Uterus (tissue), 4 donors: ENCODE measurements around the gene LAMB4. TPM values are rescaled to one million over a fixed set of nuclear protein-coding genes. Genes with fewer than 3 reads are reported as not detected.

Source experiments
- DNase-seq, 2 donors: peaks; one replicate each; pipeline ENCODE4 v3.0.0-alpha.2; 2019 to 2020
- H3K27ac ChIP-seq, 2 donors: fragments of 200-600 bp; sonication (generic); 1 replicate in 1 of 2; 2 replicates in 1 of 2; pipeline ENCODE4 v1.5.1; 2016 to 2018
- H3K27me3 ChIP-seq, 2 donors: fragments of 200-600 bp; sonication (generic); one replicate each; pipeline ENCODE4 v1.5.1; 2018 to 2019; ENCODE audit warnings: control low read depth in 1 of 2
- H3K36me3 ChIP-seq, 2 donors: fragments of 200-600 bp; sonication (generic); one replicate each; pipeline ENCODE4 v1.5.1; 2019; ENCODE audit warnings: control low read depth in 1 of 2
- H3K4me1 ChIP-seq, 2 donors: fragments of 200-600 bp; sonication (generic); one replicate each; pipeline ENCODE4 v1.5.1; 2018 to 2019; ENCODE audit warnings: control low read depth in 1 of 2
- H3K4me3 ChIP-seq, 2 donors: fragments of 200-600 bp; sonication (generic); 1 replicate in 1 of 2; 2 replicates in 1 of 2; pipeline ENCODE4 v1.5.1; 2018 to 2019; ENCODE audit warnings: mild to moderate bottlenecking in 1 of 2
- H3K9me3 ChIP-seq, 2 donors: fragments of 200-600 bp; sonication (generic); one replicate each; pipeline ENCODE4 v1.5.1; 2019; ENCODE audit warnings: control low read depth in 1 of 2
- CTCF ChIP-seq, 4 experiments: fragments of 200-600 bp in 2 of 4; fragments of 450-650 bp in 2 of 4; sonication (generic) in 2 of 4; IDR thresholded peaks; one replicate each; pipeline ENCODE4 v1.5.1; 2016 to 2019; ENCODE audit warnings: antibody characterized with exemption in 4 of 4, mild to moderate bottlenecking in 2 of 4, moderate library complexity in 1 of 4
- POLR2A ChIP-seq, 2 donors: fragments of 450-650 bp; IDR thresholded peaks; one replicate each; pipeline ENCODE4 v1.6.1; 2016; ENCODE audit warnings: antibody characterized with exemption in 2 of 2, mild to moderate bottlenecking in 1 of 2, moderate library complexity in 1 of 2
- intact Hi-C: fragments of 100-400 bp; cut with DNase I; formaldehyde crosslinking; loops from one replicate; pipeline ENCODE4 v1.15.1; 2023; ENCODE audit warnings: low total_unique reads
- total RNA-seq, 4 donors: library from RNA; depleted of rRNA in 3 of 4; stranded (reverse); fragments of >200 nt in 3 of 4; gene quantifications; one replicate each; pipeline versions ENCODE4 v1.1.0 to v1.2.4, GENCODE V29; 2014 to 2023
- donor health status: DM: yes; HTN: yes; CAD: no.

The LAMB4 gene
- total RNA-seq, 4 donors from 2014 or later = 0.59 to 0.90 TPM; not detected in 2

GRCh38 chr7:108072739-108073138 lies 57.4 kb downstream of the LAMB4 start:
- DNase-seq = no peak
- H3K9me3 ChIP-seq = no peaks in the 10 kb centered on the region
- no peak overlapping the region for H3K4me3 ChIP-seq
- H3K27me3 ChIP-seq = no peaks in the 10 kb centered on the region
- TF ChIP-seq CTCF (IDR thresholded peaks at IDR 0.05) (no peak), POLR2A (IDR thresholded peaks at IDR 0.05) (no peak)
- intact Hi-C loops = no loop called here
- no peaks in the 10 kb centered on the region for H3K4me1 ChIP-seq
- no peak overlapping the region for H3K27ac ChIP-seq
- no peaks in the 10 kb centered on the region for H3K36me3 ChIP-seq

- DNase-seq = no peak
- Histone ChIP-seq H3K27ac (no peak overlapping the region), H3K27me3 (no peaks in the 10 kb centered on the region), H3K4me1 (no peaks in the 10 kb centered on the region), H3K9me3 (no peaks in the 10 kb centered on the region), H3K36me3 (no peaks in the 10 kb centered on the region), H3K4me3 (no peak overlapping the region)
- TF ChIP-seq CTCF (IDR thresholded peaks at IDR 0.05) (no peak), POLR2A (IDR thresholded peaks at IDR 0.05) (no peak)
- intact Hi-C loops = no loop called here
Measured at GRCh38 chr7:108072116-108072515, 58.0 kb downstream of the LAMB4 start.

GRCh38 chr7:108071551-108071950 lies 58.6 kb downstream of the LAMB4 start:
- Histone ChIP-seq H3K27ac (no peak overlapping the region), H3K4me3 (no peak overlapping the region), H3K36me3 (no peaks in the 10 kb centered on the region), H3K4me1 (no peaks in the 10 kb centered on the region), H3K27me3 (no peaks in the 10 kb centered on the region), H3K9me3 (no peaks in the 10 kb centered on the region)
- TF ChIP-seq POLR2A (IDR thresholded peaks at IDR 0.05) = no peak
- TF ChIP-seq CTCF (IDR thresholded peaks at IDR 0.05) = no peak
- intact Hi-C loops = no loop called here
- DNase-seq = no peak

- Histone ChIP-seq H3K4me1 (no peaks in the 10 kb centered on the region), H3K27me3 (no peaks in the 10 kb centered on the region), H3K36me3 (no peaks in the 10 kb centered on the region), H3K4me3 (no peak overlapping the region), H3K9me3 (no peaks in the 10 kb centered on the region), H3K27ac (no peak overlapping the region)
- DNase-seq = no peak
- TF ChIP-seq POLR2A (IDR thresholded peaks at IDR 0.05) = no peak
- no peak for TF ChIP-seq CTCF (IDR thresholded peaks at IDR 0.05)
- intact Hi-C loops = no loop called here
Measured at GRCh38 chr7:108069646-108070045, 60.5 kb downstream of the LAMB4 start.

- Histone ChIP-seq H3K4me1 (no peaks in the 10 kb centered on the region), H3K36me3 (no peaks in the 10 kb centered on the region), H3K9me3 (no peaks in the 10 kb centered on the region), H3K4me3 (no peak overlapping the region), H3K27me3 (no peaks in the 10 kb centered on the region), H3K27ac (no peak overlapping the region)
- DNase-seq = no peak
- TF ChIP-seq CTCF (IDR thresholded peaks at IDR 0.05) (no peak), POLR2A (IDR thresholded peaks at IDR 0.05) (no peak)
- intact Hi-C loops = no loop called here
Measured at GRCh38 chr7:108067844-108068243, 62.3 kb downstream of the LAMB4 start.
